Measurements from ENCODE around the gene ARHGEF7. TPM values are rescaled to one million over a fixed set of nuclear protein-coding genes. Genes with fewer than 3 reads are reported as not detected.

ARHGEF7 gene
- total RNA-seq, 2 donors from 2014 or later: 57.9 to 97.3 TPM

GRCh38 chr13:111122056-111122455, 6.9 kb downstream of the ARHGEF7 start:
- no peak for DNase-seq (ENCODE audit: low spot score)

GRCh38 chr13:111122631-111123030, 7.5 kb downstream of the ARHGEF7 start:
- Histone ChIP-seq H3K36me3 (no peaks in the 10 kb centered on the region), H3K4me3 (no peak overlapping the region), H3K27me3 (replicated peaks; ENCODE audit: insufficient read depth) (no peaks in the 10 kb centered on the region), H3K9me3 (no peaks in the 10 kb centered on the region), H3K27ac (no peak overlapping the region), H3K4me1 (replicated peaks) (no peaks in the 10 kb centered on the region)
- no peak for DNase-seq (ENCODE audit: low spot score)
- intact Hi-C loops (cut with DNase I): no loop called here
- TF ChIP-seq POLR2AphosphoS5 (IDR thresholded peaks at IDR 0.05) (no peak), CTCF (IDR thresholded peaks at IDR 0.05) (no peak), POLR2A (IDR thresholded peaks at IDR 0.05) (no peak)
- WGBS: 94% methylated on average over 9 of the region's 9 CpGs

More at GRCh38 chr13:111122056-111122455, 6.9 kb downstream of the ARHGEF7 start:
- no peak overlapping the region for H3K27ac ChIP-seq
- H3K9me3 ChIP-seq: no peaks in the 10 kb centered on the region
- TF ChIP-seq CTCF (IDR thresholded peaks at IDR 0.05): no peak
- TF ChIP-seq POLR2A (IDR thresholded peaks at IDR 0.05): no peak
- TF ChIP-seq POLR2AphosphoS5 (IDR thresholded peaks at IDR 0.05): no peak
- no peaks in the 10 kb centered on the region for H3K27me3 ChIP-seq (replicated peaks; ENCODE audit: insufficient read depth)
- 53% methylated on average over 12 of the region's 12 CpGs for WGBS
- no peak overlapping the region for H3K4me3 ChIP-seq
- intact Hi-C loops (cut with DNase I): no loop called here
- H3K4me1 ChIP-seq (replicated peaks): no peaks in the 10 kb centered on the region
- no peaks in the 10 kb centered on the region for H3K36me3 ChIP-seq

- Histone ChIP-seq H3K27me3 (replicated peaks; ENCODE audit: insufficient read depth) (no peaks in the 10 kb centered on the region), H3K36me3 (no peaks in the 10 kb centered on the region), H3K9me3 (no peaks in the 10 kb centered on the region), H3K4me1 (replicated peaks) (no peaks in the 10 kb centered on the region), H3K4me3 (no peak overlapping the region), H3K27ac (no peak overlapping the region)
- TF ChIP-seq CTCF (IDR thresholded peaks at IDR 0.05) (no peak), POLR2AphosphoS5 (IDR thresholded peaks at IDR 0.05) (no peak), POLR2A (IDR thresholded peaks at IDR 0.05) (no peak)
- intact Hi-C loops (cut with DNase I): no loop called here
- no peak for DNase-seq (ENCODE audit: low spot score)
- WGBS: 92% methylated on average over 4 of the region's 4 CpGs
Observed at GRCh38 chr13:111123221-111123620, 8.1 kb downstream of the ARHGEF7 start.

- no peaks in the 10 kb centered on the region for H3K4me1 ChIP-seq (replicated peaks)
- no peak overlapping the region for H3K27ac ChIP-seq
- H3K27me3 ChIP-seq (replicated peaks; ENCODE audit: insufficient read depth): no peaks in the 10 kb centered on the region
- intact Hi-C loops (cut with DNase I): no loop called here
- DNase-seq (ENCODE audit: low spot score): no peak
- 66% methylated on average over 8 of the region's 8 CpGs for WGBS
- no peaks in the 10 kb centered on the region for H3K36me3 ChIP-seq
- H3K4me3 ChIP-seq: no peak overlapping the region
- H3K9me3 ChIP-seq: no peaks in the 10 kb centered on the region
- TF ChIP-seq POLR2AphosphoS5 (IDR thresholded peaks at IDR 0.05): no peak
Observed at GRCh38 chr13:111123649-111124048, 8.5 kb downstream of the ARHGEF7 start.

- no peak for DNase-seq (ENCODE audit: low spot score)
- Histone ChIP-seq H3K4me1 (replicated peaks) (no peaks in the 10 kb centered on the region), H3K4me3 (no peak overlapping the region), H3K36me3 (no peaks in the 10 kb centered on the region), H3K27ac (no peak overlapping the region), H3K27me3 (replicated peaks; ENCODE audit: insufficient read depth) (no peaks in the 10 kb centered on the region), H3K9me3 (no peaks in the 10 kb centered on the region)
- intact Hi-C loops (cut with DNase I): no loop called here
- no peak for TF ChIP-seq POLR2A (IDR thresholded peaks at IDR 0.05)
- no peak for TF ChIP-seq POLR2AphosphoS5 (IDR thresholded peaks at IDR 0.05)
- TF ChIP-seq CTCF (IDR thresholded peaks at IDR 0.05): no peak
Observed at GRCh38 chr13:111126509-111126908, 11.4 kb downstream of the ARHGEF7 start.
